22Rv1 (cell line): ENCODE measurements around the gene SMAD5.

ENCODE experiments used
- H3K27ac ChIP-seq: fragments of 450-650 bp; 2 replicates; pipeline ENCODE4 v1.5.1; 2017
- ZFX ChIP-seq: fragments of 450-650 bp; IDR thresholded peaks from 2 replicates; pipeline ENCODE4 v1.6.1; 2017; ENCODE audit warnings: antibody characterized with exemption, borderline replicate concordance
- TF ChIP-seq, protein P1 (sequence below): fragments of 450-650 bp; IDR thresholded peaks from 2 replicates; pipeline ENCODE4 v1.5.1; 2017; ENCODE audit warnings: mild to moderate bottlenecking

The SMAD5 gene

DNA sequence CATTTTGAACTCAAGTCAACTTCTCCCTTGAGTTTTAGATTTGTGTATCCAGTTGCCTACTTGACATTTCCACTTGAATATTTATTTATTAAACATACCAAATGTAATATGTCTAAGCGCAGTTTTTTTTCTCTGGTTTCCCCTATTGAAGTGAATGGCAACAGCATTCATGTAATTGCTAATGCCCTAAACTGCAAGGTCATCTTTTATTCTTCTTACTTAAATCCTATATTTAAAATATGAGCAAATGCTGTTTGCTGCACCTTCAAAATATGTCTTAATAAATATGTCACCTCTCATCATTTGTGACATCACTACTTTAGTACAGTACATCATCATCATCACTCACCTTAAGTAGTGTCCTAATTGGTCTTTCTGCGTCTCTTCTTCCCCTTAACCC, 22.4 kb downstream of the SMAD5 start:
- TF ChIP-seq, protein P1, sequence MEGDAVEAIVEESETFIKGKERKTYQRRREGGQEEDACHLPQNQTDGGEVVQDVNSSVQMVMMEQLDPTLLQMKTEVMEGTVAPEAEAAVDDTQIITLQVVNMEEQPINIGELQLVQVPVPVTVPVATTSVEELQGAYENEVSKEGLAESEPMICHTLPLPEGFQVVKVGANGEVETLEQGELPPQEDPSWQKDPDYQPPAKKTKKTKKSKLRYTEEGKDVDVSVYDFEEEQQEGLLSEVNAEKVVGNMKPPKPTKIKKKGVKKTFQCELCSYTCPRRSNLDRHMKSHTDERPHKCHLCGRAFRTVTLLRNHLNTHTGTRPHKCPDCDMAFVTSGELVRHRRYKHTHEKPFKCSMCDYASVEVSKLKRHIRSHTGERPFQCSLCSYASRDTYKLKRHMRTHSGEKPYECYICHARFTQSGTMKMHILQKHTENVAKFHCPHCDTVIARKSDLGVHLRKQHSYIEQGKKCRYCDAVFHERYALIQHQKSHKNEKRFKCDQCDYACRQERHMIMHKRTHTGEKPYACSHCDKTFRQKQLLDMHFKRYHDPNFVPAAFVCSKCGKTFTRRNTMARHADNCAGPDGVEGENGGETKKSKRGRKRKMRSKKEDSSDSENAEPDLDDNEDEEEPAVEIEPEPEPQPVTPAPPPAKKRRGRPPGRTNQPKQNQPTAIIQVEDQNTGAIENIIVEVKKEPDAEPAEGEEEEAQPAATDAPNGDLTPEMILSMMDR: no peak
- no peak for TF ChIP-seq ZFX
- H3K27ac ChIP-seq: no peak overlapping the region

DNA sequence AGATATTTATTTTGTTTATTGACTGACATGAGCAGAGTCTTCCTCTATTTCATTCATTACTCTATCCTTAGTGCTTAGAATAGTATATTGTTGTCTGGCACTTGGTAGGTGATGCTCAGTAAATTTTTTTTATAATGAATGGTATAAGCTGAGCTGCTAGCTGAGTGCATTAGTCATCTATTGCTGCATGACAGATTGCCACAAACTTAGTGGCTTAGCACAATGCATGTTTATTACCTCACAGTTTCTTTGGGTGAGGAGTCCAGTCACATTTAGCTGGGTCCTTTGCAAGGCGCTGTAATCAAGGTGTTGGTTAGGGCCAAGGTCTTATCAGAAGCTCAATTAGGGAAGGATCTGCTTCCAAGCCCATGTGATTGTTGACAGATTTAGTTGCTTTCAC, 23.1 kb downstream of the SMAD5 start:
- TF ChIP-seq, protein P1: no peak
- TF ChIP-seq ZFX: no peak
- H3K27ac ChIP-seq: no peak overlapping the region

- H3K27ac ChIP-seq: no peak overlapping the region
- TF ChIP-seq, protein P1: no peak
- TF ChIP-seq ZFX: no peak
Measured at GRCh38 chr5:136157514-136157913, 24.9 kb downstream of the SMAD5 start.

DNA sequence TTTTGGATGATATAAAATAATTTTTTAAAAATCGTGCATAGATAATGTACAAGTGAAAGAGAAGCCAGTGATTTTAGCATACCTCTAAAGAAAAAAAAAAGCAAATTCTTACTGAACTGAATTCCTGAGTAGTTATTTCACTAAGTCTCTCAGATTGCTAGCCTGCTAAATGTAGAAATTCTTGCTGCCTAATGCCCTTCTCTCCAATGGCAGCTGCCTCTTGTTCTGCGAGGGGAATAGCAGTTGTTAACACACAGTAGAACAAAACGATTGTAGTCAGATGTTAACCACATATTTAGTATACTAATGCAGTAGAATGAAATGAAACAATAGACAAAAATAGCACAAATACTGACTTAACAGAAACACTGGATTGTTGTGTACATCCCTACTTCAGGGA, 26.8 kb downstream of the SMAD5 start:
- no peak overlapping the region for H3K27ac ChIP-seq
- TF ChIP-seq ZFX: no peak
- TF ChIP-seq, protein P1: no peak

GRCh38 chr5:136162008-136162407, 29.4 kb downstream of the SMAD5 start:
- no peak overlapping the region for H3K27ac ChIP-seq
- no peak for TF ChIP-seq ZFX
- TF ChIP-seq, protein P1: no peak

- TF ChIP-seq ZFX: no peak
- TF ChIP-seq, protein P1: no peak
- no peak overlapping the region for H3K27ac ChIP-seq
Measured at GRCh38 chr5:136164226-136164625, 31.6 kb downstream of the SMAD5 start.

- no peak for TF ChIP-seq ZFX
- TF ChIP-seq, protein P1: no peak
- no peak overlapping the region for H3K27ac ChIP-seq
Measured at GRCh38 chr5:136166909-136167308, 34.3 kb downstream of the SMAD5 start.
